ENCODE results near the gene LSM8.

LSM8 gene

GRCh38 chr7:118222591-118222990, 38.6 kb downstream of the LSM8 start:
- WGBS: 93% methylated on average over 1 of the region's 1 CpG
- H3K4me2 ChIP-seq (ENCODE audit: low read length, poor library complexity, severe bottlenecking): no peak overlapping the region
- no peak overlapping the region for H3K4me3 ChIP-seq (ENCODE audit: insufficient read depth in 1 of 2, low read depth in 1 of 2, low read length in 2 of 2)
- H2AFZ ChIP-seq (ENCODE audit: low read depth, low read length): no peak overlapping the region
- no peak for DNase-seq
- no peaks in the 10 kb centered on the region for H3K9me3 ChIP-seq (ENCODE audit: control insufficient read depth, low read length)
- no peaks in the 10 kb centered on the region for H3K27me3 ChIP-seq (ENCODE audit: control insufficient read depth in 1 of 2, insufficient read depth in 1 of 2, low read length in 2 of 2)
- no peak overlapping the region for H4K91ac ChIP-seq (ENCODE audit: low read length)
- no peak overlapping the region for H4K8ac ChIP-seq (ENCODE audit: low read length)
- H3K27ac ChIP-seq (ENCODE audit: low read length, poor library complexity, severe bottlenecking): no peak overlapping the region
- H3K9ac ChIP-seq (ENCODE audit: low read length): no peak overlapping the region
- no peak overlapping the region for H2AK5ac ChIP-seq (ENCODE audit: low read length, severe bottlenecking)
- no peak overlapping the region for H2BK12ac ChIP-seq (ENCODE audit: low read length in 2 of 2)
- H2BK15ac ChIP-seq (ENCODE audit: low read depth, poor library complexity, severe bottlenecking): no peak overlapping the region
- no peak overlapping the region for H3K4ac ChIP-seq (ENCODE audit: low read depth in 1 of 2, low read length in 2 of 2)
- H3K23ac ChIP-seq (ENCODE audit: low read length in 2 of 2): no peak overlapping the region
- H3K4me1 ChIP-seq (ENCODE audit: control insufficient read depth, insufficient read depth, low read depth, low read length): no peaks in the 10 kb centered on the region
- no peaks in the 10 kb centered on the region for H3K79me1 ChIP-seq (replicated peaks; ENCODE audit: low read length, poor library complexity, severe bottlenecking)
- H2BK120ac ChIP-seq (ENCODE audit: low read depth, low read length): no peak overlapping the region
- H3K14ac ChIP-seq (ENCODE audit: low read length in 2 of 2): no peak overlapping the region
- no peak overlapping the region for H3K18ac ChIP-seq (ENCODE audit: low read depth in 1 of 2, low read length in 2 of 2)
- H2BK5ac ChIP-seq (ENCODE audit: low read depth, low read length, poor library complexity, severe bottlenecking): no peak overlapping the region
- no peaks in the 10 kb centered on the region for H3K36me3 ChIP-seq (ENCODE audit: control insufficient read depth in 1 of 2, insufficient read depth in 2 of 2, low read depth in 1 of 2, low read length in 2 of 2)

- no peak within 1 kb of the TSS for H3K9ac ChIP-seq (ENCODE audit: low read length)
- H2BK5ac ChIP-seq (ENCODE audit: low read depth, low read length, poor library complexity, severe bottlenecking): no peak within 1 kb of the TSS
- H2BK15ac ChIP-seq (ENCODE audit: low read depth, poor library complexity, severe bottlenecking): no peak within 1 kb of the TSS
- no peak within 1 kb of the TSS for H2BK12ac ChIP-seq (ENCODE audit: low read length in 2 of 2)
- no peak within 1 kb of the TSS for H2AFZ ChIP-seq (ENCODE audit: low read depth, low read length)
- H2AK5ac ChIP-seq (ENCODE audit: low read length, severe bottlenecking): no peak within 1 kb of the TSS
- no peaks in the 10 kb centered on the region for H3K9me3 ChIP-seq (ENCODE audit: control insufficient read depth, low read length)
- no peak within 1 kb of the TSS for H4K91ac ChIP-seq (ENCODE audit: low read length)
- H3K18ac ChIP-seq (ENCODE audit: low read depth in 1 of 2, low read length in 2 of 2): no peak within 1 kb of the TSS
- no peak within 1 kb of the TSS for H4K8ac ChIP-seq (ENCODE audit: low read length)
- H3K14ac ChIP-seq (ENCODE audit: low read length in 2 of 2): no peak within 1 kb of the TSS
- H3K4ac ChIP-seq (ENCODE audit: low read depth in 1 of 2, low read length in 2 of 2): no peak within 1 kb of the TSS
- no peak within 1 kb of the TSS for H3K27ac ChIP-seq (ENCODE audit: low read length, poor library complexity, severe bottlenecking)
- H3K4me2 ChIP-seq (ENCODE audit: low read length, poor library complexity, severe bottlenecking): no peak within 1 kb of the TSS
- H3K36me3 ChIP-seq (ENCODE audit: control insufficient read depth in 1 of 2, insufficient read depth in 2 of 2, low read depth in 1 of 2, low read length in 2 of 2): no peaks in the 10 kb centered on the region
- no peaks in the 10 kb centered on the region for H3K4me1 ChIP-seq (ENCODE audit: control insufficient read depth, insufficient read depth, low read depth, low read length)
- DNase-seq: no peak
- no peak within 1 kb of the TSS for H3K4me3 ChIP-seq (ENCODE audit: insufficient read depth in 1 of 2, low read depth in 1 of 2, low read length in 2 of 2)
- 96% methylated on average over 18 of the region's 18 CpGs for WGBS
- no peak within 1 kb of the TSS for H3K23ac ChIP-seq (ENCODE audit: low read length in 2 of 2)
- no peaks in the 10 kb centered on the region for H3K27me3 ChIP-seq (ENCODE audit: control insufficient read depth in 1 of 2, insufficient read depth in 1 of 2, low read length in 2 of 2)
- no peaks in the 10 kb centered on the region for H3K79me1 ChIP-seq (replicated peaks; ENCODE audit: low read length, poor library complexity, severe bottlenecking)
- H2BK120ac ChIP-seq (ENCODE audit: low read depth, low read length): no peak within 1 kb of the TSS
Observed at GRCh38 chr7:118224521-118224920, 40.6 kb downstream of the LSM8 start, which contains the start of gene ANKRD7. TSS of gene ANKRD7 (plus strand) at chr7:118224704. CDS start at chr7:118224831, 127 bp downstream.

- H3K79me1 ChIP-seq (replicated peaks; ENCODE audit: low read length, poor library complexity, severe bottlenecking): no peaks in the 10 kb centered on the region
- H2BK120ac ChIP-seq (ENCODE audit: low read depth, low read length): no peak overlapping the region
- H3K4ac ChIP-seq (ENCODE audit: low read depth in 1 of 2, low read length in 2 of 2): no peak overlapping the region
- H3K14ac ChIP-seq (ENCODE audit: low read length in 2 of 2): no peak overlapping the region
- no peak for DNase-seq
- H3K4me3 ChIP-seq (ENCODE audit: insufficient read depth in 1 of 2, low read depth in 1 of 2, low read length in 2 of 2): no peak overlapping the region
- no CpG with 5 or more reads among the region's 1 CpG for WGBS
- H2AK5ac ChIP-seq (ENCODE audit: low read length, severe bottlenecking): no peak overlapping the region
- no peak overlapping the region for H3K18ac ChIP-seq (ENCODE audit: low read depth in 1 of 2, low read length in 2 of 2)
- H2BK5ac ChIP-seq (ENCODE audit: low read depth, low read length, poor library complexity, severe bottlenecking): no peak overlapping the region
- no peak overlapping the region for H2BK12ac ChIP-seq (ENCODE audit: low read length in 2 of 2)
- no peak overlapping the region for H3K23ac ChIP-seq (ENCODE audit: low read length in 2 of 2)
- no peaks in the 10 kb centered on the region for H3K27me3 ChIP-seq (ENCODE audit: control insufficient read depth in 1 of 2, insufficient read depth in 1 of 2, low read length in 2 of 2)
- no peak overlapping the region for H2BK15ac ChIP-seq (ENCODE audit: low read depth, poor library complexity, severe bottlenecking)
- no peaks in the 10 kb centered on the region for H3K4me1 ChIP-seq (ENCODE audit: control insufficient read depth, insufficient read depth, low read depth, low read length)
- H2AFZ ChIP-seq (ENCODE audit: low read depth, low read length): no peak overlapping the region
- no peak overlapping the region for H3K4me2 ChIP-seq (ENCODE audit: low read length, poor library complexity, severe bottlenecking)
- no peak overlapping the region for H4K91ac ChIP-seq (ENCODE audit: low read length)
- H3K36me3 ChIP-seq (ENCODE audit: control insufficient read depth in 1 of 2, insufficient read depth in 2 of 2, low read depth in 1 of 2, low read length in 2 of 2): no peaks in the 10 kb centered on the region
- no peak overlapping the region for H3K27ac ChIP-seq (ENCODE audit: low read length, poor library complexity, severe bottlenecking)
- no peaks in the 10 kb centered on the region for H3K9me3 ChIP-seq (ENCODE audit: control insufficient read depth, low read length)
- no peak overlapping the region for H4K8ac ChIP-seq (ENCODE audit: low read length)
- H3K9ac ChIP-seq (ENCODE audit: low read length): no peak overlapping the region
Observed at GRCh38 chr7:118232837-118233236, 48.9 kb downstream of the LSM8 start.

- H2BK15ac ChIP-seq (ENCODE audit: low read depth, poor library complexity, severe bottlenecking): no peak overlapping the region
- no peak for DNase-seq
- H2AK5ac ChIP-seq (ENCODE audit: low read length, severe bottlenecking): no peak overlapping the region
- no peak overlapping the region for H3K27ac ChIP-seq (ENCODE audit: low read length, poor library complexity, severe bottlenecking)
- H3K4me2 ChIP-seq (ENCODE audit: low read length, poor library complexity, severe bottlenecking): no peak overlapping the region
- no peak overlapping the region for H3K9ac ChIP-seq (ENCODE audit: low read length)
- H3K4me3 ChIP-seq (ENCODE audit: insufficient read depth in 1 of 2, low read depth in 1 of 2, low read length in 2 of 2): no peak overlapping the region
- no peak overlapping the region for H3K18ac ChIP-seq (ENCODE audit: low read depth in 1 of 2, low read length in 2 of 2)
- no peaks in the 10 kb centered on the region for H3K4me1 ChIP-seq (ENCODE audit: control insufficient read depth, insufficient read depth, low read depth, low read length)
- no CpG with 5 or more reads among the region's 1 CpG for WGBS
- no peak overlapping the region for H2BK12ac ChIP-seq (ENCODE audit: low read length in 2 of 2)
- no peak overlapping the region for H2AFZ ChIP-seq (ENCODE audit: low read depth, low read length)
- H3K36me3 ChIP-seq (ENCODE audit: control insufficient read depth in 1 of 2, insufficient read depth in 2 of 2, low read depth in 1 of 2, low read length in 2 of 2): no peaks in the 10 kb centered on the region
- H3K9me3 ChIP-seq (ENCODE audit: control insufficient read depth, low read length): no peaks in the 10 kb centered on the region
- no peak overlapping the region for H4K8ac ChIP-seq (ENCODE audit: low read length)
- no peak overlapping the region for H2BK5ac ChIP-seq (ENCODE audit: low read depth, low read length, poor library complexity, severe bottlenecking)
- H2BK120ac ChIP-seq (ENCODE audit: low read depth, low read length): no peak overlapping the region
- H3K27me3 ChIP-seq (ENCODE audit: control insufficient read depth in 1 of 2, insufficient read depth in 1 of 2, low read length in 2 of 2): no peaks in the 10 kb centered on the region
- no peak overlapping the region for H3K23ac ChIP-seq (ENCODE audit: low read length in 2 of 2)
- no peak overlapping the region for H4K91ac ChIP-seq (ENCODE audit: low read length)
- no peak overlapping the region for H3K4ac ChIP-seq (ENCODE audit: low read depth in 1 of 2, low read length in 2 of 2)
- H3K79me1 ChIP-seq (replicated peaks; ENCODE audit: low read length, poor library complexity, severe bottlenecking): no peaks in the 10 kb centered on the region
- no peak overlapping the region for H3K14ac ChIP-seq (ENCODE audit: low read length in 2 of 2)
Observed at GRCh38 chr7:118233799-118234198, 49.8 kb downstream of the LSM8 start.
